SU-DHL-6 (cell line): Measurements from ENCODE around the gene SUMF1.

Source experiments
- CTCF ChIP-seq: fragments of 200-600 bp; sonication (generic); IDR thresholded peaks from one replicate; pipeline ENCODE4 v1.5.1; 2017; ENCODE audit warnings: antibody characterized with exemption, mild to moderate bottlenecking, low read length, moderate library complexity; ENCODE audit not compliant: insufficient read depth, poor library complexity, severe bottlenecking
- EZH2phosphoT487 ChIP-seq: fragments of 200-600 bp; sonication (generic), shearing (Covaris generic); conservative IDR thresholded peaks from 2 replicates; pipeline ENCODE4 v1.6.1; 2018; ENCODE audit warnings: mild to moderate bottlenecking, antibody characterized with exemption, low read length, moderate library complexity, mixed read lengths

- TF ChIP-seq CTCF (no peak), EZH2phosphoT487 (no peak)
These were observed 108.8 kb downstream of the SUMF1 start for GRCh38 chr3:4358273-4358672.
